Amniotic epithelial cell (primary cell): Measurements from ENCODE around the gene PAX2.

Experiments used
- DNase-seq: peaks from one replicate; pipeline ENCODE4 v3.0.0-alpha.2; 2010; ENCODE audit warnings: low read depth

Gene PAX2

DNA sequence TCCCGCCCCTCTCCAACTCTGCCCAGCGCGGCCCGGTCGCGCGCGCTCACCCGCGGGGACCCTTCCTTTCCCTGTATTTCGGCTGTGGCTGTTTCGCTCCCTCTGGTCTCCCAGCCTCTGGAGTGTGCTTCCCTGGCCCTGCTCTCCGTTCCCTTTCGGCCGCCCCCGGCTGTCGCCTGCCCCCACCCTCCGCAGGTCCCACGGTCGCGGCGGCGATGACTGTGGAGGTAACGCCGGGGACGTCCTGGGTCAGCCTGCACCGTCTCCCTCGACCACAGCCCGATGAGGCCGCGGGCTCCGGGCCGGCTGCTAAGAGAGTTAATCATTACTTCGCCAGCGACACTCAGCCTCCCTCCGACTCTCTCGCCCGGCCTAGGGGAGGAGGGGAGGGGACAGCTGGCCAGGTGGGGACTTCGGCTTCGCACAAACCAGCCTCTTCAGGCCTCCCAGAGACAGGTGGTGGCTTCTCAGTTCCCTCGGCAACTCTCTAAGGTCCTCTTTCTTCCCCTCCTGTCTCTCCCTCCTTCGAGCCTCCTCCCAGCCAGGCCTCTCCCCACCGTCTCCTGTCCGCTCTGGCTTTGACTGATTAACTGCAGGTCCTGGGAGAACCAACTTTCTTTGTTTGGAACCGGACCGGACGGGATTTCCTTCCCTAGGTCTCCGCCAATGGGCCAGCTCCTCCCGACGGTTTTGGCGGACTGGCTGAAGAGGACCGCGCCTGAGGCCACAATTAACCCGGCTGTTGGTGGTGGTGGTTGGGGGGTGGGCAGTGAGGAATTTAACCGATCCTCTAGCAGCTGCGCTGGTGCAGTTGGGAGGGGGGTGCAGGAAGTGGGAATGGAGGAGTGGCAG is 5.6 kb upstream of the PAX2 start:
- DNase-seq = no peak

GRCh38 chr10:100740476-100741377 is 4.7 kb upstream of the PAX2 start:
- DNase-seq = no peak

DNA sequence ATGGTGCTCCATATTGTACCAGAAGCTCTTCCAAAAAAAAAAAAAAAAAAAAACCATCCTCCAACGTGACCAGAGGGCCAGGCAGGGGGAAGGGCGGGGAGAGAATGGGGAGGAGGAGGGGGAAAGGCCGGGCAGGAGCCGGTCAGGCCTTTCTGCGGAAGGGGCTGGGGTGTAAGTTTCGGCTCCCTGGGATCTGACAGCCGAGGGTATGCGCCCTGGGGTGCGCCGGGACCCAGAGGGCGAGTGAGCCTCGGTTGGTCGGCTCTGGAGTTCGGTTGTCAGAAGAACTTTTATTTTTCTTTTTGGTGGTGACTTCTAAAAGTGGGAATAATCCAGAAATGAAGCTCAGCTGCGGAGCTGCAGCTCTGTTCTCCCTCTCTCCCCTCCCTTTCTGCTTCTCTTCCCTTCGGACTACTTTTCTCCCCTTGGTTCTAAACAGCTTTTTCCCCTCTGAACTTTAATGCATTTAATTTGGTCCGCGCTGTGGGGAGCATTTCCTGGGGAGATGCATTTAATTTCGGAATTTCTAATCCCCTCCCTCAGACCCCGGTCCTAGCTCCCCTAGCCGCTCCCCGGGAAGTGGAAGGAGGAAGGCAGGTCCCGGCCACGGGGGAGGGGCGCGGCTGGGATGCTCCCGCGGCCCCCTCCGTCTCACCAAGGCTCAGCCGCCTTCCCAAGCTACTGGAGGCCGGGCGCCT is 3.9 kb upstream of the PAX2 start:
- no peak for DNase-seq

- no peak for DNase-seq
Measured at GRCh38 chr10:100742076-100742771, 3.2 kb upstream of the PAX2 start.

DNA sequence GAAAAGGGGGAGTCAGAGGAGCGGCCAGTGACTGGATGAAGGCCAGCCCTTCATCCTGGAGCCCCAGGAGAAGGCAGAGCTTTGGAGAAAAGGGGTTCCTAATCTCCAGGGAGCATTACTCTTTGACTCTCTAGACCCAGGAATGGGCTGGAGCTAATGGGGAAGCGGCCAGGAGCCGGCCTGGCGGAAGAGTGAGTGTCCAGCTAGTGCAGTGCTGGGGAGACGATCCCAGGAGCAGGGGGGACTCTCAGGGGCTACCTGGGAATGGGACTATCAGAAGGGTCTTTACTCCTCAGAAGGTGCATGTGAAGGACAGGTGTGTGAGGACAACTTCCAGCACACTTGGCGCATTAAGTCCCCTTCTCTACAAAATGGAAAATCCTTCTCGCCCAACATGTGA is 2.4 kb upstream of the PAX2 start:
- no peak for DNase-seq

GRCh38 chr10:100743626-100744135 is 1.7 kb upstream of the PAX2 start:
- DNase-seq = peak; percentile 68

- peak; percentile 2 for DNase-seq
Measured at GRCh38 chr10:100744136-100744986, 1.0 kb upstream of the PAX2 start.

DNA sequence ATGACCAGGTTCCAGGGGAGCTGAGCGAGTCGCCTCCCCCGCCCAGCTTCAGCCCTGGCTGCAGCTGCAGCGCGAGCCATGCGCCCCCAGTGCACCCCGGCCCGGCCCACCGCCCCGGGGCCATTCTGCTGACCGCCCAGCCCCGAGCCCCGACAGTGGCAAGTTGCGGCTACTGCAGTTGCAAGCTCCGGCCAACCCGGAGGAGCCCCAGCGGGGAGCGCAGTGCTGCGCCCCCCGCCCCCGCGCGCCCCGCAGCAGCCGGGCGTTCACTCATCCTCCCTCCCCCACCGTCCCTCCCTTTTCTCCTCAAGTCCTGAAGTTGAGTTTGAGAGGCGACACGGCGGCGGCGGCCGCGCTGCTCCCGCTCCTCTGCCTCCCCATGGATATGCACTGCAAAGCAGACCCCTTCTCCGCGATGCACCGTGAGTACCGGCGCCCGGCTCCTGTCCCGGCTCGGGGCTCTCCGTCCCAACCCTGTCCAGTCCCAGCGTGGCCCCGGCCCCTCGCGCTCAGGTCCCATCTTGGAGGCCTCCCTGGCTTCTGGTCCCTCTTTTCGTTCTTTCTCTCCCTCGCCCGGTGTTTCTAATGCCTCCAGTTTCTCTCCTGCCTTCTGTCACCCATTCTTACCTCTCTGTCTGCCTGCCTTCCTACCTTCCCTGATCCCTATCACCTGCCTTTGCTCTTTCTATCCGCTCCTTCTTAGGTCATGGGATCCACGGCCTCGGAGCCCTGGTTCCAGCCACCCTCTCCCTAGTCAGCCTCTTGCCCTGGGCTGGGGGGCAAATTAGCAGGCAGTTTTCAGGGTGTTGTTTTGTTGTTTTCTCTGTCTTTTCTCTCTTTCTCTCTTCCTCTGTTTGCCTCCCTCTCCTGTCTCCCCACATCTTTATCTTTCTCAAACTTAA is 751 bp downstream of the PAX2 start:
- no peak for DNase-seq

DNA sequence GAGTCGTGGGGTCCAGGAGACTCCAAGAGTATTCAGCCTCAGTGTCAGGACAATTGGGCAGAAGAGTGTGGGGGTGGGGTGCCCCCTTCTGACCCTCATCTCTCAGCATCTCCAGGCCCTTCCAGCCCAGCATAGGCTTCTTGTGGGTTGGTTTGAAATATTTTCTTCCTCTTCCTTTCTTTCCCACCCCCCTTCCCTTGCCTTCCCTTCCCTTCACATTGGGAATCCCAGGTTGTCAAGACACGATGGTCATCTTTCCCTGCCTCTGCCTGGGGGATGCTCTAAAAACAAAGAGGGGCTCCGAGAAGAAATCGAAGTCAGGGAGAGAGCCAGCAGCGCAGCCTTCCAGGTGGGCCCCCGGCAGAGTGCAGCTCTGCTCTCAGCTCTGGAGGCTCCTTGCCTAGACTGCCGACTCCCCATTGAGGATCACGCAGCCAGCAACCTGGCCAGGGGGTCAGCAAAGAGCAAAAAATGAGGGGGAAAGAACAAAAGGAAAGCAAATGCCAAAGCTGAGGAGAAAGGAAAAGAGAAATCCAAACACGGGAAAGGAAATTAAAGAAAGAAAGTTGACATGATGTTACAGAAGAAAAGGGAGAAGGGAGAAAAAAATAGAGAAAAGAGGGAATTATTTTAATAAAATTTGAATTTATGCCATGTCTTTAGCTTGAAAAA is 1.5 kb downstream of the PAX2 start:
- DNase-seq = no peak

GRCh38 chr10:100747456-100748230 is 2.3 kb downstream of the PAX2 start:
- no peak for DNase-seq

DNA sequence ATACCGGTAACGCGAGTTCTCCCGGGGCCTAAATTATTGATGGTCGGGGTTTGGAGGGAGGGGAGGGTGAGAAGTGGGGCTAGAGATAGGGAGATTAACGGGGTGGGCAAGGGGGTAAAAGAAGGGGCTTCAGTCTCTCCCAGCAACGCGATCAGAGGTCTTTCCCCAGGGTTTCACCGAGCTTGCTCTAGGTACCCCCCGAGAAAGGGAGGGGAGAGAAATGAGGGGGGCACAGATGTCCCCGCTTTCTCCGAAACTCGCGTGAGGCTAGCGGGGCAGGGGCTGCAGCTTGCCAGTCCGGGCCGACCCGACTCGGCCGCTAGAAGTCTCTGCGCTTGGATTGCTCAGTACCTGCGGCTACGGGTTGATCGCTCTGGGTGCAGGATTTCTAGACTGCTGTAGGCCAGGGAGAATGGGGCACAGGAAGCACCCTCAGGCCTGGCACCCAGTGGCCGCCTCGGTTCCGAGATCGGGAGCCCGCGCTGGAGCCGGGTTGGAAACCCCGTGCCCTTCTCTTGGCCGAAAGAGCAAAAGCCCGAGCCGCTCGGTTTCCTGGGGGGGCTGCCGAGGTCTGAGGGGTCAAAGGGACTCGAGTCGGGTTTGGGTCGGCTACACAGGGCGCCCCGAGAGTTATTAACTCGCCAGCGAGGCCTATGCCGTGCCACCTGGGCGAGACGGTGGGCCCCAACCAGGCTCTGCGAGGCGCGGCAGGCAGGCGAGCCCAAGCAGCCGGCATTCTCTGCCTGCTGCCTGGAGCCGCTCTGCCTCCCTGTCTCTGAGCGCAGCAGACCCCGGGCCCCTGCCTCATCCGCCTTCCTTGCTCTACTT is 3.1 kb downstream of the PAX2 start:
- DNase-seq = no peak

GRCh38 chr10:100749059-100749308 is 3.6 kb downstream of the PAX2 start:
- DNase-seq = no peak

GRCh38 chr10:100749309-100750217 is 4.2 kb downstream of the PAX2 start:
- no peak for DNase-seq

- DNase-seq = no peak
Measured at GRCh38 chr10:100750291-100751210, 5.2 kb downstream of the PAX2 start.

GRCh38 chr10:100751211-100751933 is 6.0 kb downstream of the PAX2 start:
- DNase-seq = no peak
